ENCODE measurements around the gene PRDM7.

GRCh38 chr16:90034504-90034903 is 42.6 kb downstream of the PRDM7 start:
- TF ChIP-seq CTCF (IDR thresholded peaks at IDR 0.05) (no peak), POLR2A (IDR thresholded peaks at IDR 0.05) (no peak)
